CD4-positive, alpha-beta T cell treated with Interleukin-1 beta for 1 hour (primary cell): ENCODE data around the gene SCARF1.

Source experiments
- DNase-seq, 2 donors: peaks; one replicate each; pipeline ENCODE4 v3.0.0-alpha.2; 2020 to 2022

The SCARF1 gene

DNA sequence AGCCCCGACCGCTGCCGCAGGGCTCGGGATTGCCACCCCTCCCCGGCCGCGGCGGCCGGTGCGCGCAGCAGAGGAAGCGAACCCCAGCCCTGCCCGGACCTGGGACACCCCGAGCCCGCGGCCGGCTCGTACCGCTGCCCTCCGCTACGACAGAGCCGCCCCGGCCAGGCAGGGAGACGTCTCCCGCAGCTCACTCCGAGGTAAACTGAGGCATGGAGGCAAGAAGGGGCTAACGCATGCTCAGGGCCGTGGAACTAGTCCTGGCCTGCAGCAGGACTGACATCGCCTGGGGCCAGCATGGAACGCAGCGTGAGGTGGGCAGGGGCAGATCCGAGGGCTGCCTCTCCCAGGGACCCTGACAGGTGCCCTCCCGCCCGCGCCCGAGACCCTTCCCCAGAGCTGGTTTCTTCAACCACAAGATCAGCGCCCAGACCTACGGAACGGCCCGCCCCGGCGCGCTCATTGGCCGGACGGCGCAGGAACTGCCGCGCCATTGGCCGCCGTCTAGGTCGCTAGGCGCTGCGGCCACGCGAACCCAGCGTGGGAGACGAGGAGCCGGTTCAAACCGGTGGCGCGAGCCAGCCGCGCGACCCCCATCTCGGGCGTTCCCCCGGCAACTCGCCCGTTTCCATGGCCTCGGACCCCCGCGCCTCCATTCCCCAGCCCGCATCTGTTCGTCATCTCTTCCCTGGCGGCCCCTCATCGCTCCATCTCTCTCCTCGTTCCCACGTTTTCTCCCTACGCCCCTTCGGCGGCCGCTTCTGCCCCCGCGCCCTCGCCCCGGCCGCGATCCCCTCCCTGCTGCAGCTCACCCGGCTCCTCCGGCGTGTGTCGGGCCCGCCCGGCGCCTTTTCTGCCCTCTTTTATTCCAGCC lies 17.3 kb downstream of the SCARF1 start, which contains the start of gene SLC43A2:
Gene SLC43A2 (minus strand): TSS at position 853 of the 874 bp plus-strand sequence. CDS start 960 bp downstream, outside the sequence.
- peak; percentile 77 to 80 for DNase-seq

DNA sequence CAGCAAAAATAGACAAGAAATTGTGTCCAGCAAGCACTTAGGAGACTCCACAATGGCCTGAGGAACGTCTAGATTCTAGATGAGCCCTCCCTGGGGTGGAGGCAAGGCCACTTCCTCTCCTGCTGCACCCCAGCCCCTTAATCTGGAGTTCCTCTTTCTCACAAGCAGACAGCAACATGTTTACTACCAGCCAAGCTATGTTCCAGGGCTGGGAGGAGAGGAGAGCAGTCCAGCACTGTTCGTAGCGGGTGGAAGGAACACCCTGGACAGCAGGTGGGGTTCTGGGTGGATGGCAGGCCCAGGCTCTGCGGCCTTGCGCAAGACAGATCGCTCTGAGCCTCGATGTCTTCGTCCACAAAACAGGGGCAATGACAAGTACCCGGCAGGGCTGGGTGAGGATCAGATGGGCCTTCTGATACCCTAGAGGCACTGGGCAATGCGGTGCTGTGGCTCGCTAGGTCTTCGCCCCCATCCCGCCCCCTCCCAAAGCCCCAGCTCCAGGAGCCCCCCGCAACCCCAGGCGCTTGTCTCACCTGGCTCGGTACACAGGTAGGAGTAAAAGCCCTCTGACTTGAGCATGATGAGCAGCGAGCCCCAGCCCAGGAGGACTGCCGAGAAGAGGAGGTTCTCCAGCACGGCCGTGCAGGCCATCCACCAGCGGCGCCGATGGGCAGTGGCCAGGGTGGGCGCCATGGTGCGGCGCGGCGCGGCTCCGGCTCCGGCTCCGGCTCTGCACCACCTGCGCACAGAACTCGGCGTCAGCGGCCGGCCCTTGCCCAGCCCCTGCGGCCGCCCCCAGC lies 18.1 kb downstream of the SCARF1 start:
- DNase-seq: peak in 1 of 2 donors; percentile 65

DNA sequence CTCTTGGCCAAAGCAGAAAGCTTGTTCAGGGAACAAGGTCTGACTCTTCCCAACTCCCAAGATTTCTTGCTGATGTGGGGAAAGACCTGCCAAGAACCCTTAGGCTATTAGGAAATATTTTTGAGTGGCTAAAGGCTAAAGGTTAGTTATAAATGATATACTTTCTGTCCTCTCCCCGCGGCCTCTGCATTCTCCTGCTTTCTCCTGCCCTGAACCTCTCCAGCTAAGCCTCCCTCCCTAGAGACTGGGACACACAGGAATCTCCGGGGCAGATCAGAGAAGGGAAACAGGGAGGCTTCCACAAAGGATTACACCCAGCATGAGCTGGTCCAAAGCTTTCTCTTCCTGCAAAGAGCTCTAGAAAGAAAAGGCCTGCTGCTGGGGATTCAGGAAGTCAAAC lies 19.2 kb downstream of the SCARF1 start:
- DNase-seq: no peak

DNA sequence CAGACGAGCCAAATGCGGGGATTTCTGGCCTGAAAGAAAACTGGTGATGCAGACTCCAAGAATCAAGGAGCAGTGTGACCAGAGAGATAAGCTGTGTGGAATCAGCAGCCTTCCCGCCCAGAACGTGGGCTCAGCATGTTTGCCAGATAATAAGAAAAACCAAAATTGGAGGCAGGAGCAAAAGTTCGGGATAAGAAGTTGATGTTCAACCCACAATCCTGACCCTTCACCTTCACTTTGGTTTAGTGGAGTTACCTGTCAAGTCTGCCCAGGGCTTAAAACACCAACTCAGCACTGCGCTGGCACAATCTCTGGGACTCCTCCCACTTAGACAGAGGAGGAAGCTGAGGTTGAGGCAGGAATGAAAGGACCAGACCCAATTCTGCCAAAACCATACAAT lies 20.0 kb downstream of the SCARF1 start:
- no peak for DNase-seq

DNA sequence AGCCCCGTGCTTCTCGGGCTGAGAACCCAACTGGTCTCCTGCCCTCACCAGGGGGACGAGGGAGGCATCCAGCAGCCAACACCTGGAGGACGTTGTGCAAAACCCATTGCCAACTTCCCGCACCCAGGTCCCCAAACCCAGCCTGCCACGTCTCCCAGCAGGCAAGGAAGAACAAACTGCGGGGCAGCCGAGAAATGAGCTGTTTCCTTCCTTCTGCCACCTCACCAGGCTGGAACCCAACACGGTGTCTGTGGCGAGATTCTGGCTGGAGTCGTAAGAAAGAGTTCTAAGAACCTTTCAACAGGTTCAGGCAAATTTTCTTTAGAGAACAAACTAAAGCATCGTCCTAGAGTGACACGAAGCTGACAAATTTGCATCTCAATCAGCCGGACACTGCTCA lies 20.5 kb downstream of the SCARF1 start:
- no peak for DNase-seq

DNA sequence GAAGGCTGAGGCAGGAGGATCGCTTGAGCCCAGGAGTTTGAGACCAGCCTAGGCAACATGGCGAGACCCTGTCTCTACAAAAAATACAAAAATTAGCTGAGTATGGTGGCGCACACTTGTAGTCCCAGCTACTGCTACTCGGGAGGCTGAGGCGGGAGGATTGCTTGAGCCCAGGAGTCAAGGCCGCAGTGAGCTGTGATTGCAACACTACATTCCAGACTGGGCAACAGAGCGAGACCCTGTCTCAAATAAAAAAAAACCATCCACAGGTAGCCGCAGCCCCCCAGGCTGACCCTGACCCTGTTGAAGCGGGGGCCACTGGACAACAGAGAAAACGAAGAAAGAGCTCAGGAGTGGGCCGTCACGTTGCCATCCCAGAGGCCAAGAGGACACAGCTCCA lies 20.9 kb downstream of the SCARF1 start:
- no peak for DNase-seq

DNA sequence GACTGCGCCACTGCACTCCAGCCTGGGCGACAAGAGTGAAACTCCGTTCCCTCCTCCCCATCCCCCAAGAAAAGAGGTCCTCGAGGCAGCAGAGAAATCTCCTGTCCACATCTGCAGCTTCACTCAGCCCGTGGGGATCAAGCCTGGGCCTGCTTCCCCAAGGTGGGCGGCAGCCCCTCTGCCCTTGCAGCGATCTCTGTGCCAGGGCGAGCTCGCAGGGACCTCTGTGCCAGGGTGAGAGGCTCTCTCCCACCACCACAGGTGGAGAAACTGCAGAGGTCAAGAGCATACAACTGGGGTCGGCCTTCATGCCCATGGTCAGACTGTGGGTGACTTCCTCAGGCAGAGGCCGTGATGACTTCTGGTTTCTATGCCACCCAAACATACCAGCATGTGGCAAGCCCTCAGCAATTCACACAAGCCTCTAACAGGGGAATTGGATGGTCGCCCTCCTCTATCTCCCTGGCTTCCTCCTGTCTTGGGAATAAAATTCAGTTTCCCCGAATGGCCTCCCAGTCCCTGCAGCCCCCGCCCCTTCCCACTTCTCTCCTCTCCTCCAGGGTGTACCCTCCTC lies 22.4 kb downstream of the SCARF1 start:
- DNase-seq: no peak

DNA sequence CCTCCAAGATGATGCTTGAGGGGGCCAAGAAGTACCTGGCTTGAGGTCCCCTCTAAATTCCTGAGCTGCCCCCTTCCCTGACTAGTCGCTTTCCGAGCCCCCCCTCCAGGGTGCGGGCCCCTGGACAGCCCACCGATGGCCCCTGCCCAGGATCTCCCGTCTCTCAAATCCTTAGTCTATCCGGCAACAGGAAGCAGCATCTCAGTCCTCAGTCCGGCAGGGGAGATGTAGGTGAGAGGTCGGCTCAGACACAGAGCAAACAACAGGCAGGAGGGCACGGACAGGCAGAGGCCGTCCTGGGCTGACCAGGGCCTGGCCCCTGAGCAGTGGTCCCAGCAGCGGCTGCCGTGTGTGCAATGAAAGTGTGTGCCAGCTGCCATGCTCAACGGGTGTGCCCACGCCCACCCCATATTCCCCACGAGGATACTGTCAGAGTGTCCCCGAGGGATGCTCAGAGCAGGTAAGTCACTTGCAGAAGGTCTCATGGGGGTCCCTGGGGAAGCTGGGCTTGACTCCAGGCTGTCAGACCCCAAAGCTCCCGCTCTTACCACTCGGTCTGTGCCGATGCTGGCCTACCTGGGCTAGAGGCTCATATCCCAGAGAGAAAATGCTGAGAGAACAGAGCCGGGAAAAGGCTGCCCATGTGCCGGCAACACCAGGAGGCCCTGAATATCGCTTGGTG lies 24.1 kb downstream of the SCARF1 start:
- no peak for DNase-seq

DNA sequence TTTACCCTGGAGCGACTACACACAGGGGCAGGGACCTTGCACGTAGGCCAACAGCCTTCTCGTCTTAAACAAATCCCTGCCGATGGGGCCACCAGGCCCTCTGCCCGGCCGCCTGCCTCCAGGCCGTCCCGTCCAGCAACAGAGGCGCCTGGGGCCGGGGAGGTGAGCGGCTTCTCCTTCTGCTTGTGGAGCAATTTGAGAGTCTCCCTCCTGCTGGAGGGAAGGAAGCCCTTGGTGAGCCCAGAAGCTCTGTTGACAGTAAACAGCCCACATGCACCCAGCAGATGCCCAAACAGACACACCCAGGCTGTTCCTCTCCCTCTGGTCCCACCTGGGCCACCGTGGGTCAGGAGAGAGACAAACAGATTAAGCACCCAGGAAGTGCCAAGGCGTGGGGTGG lies 25.0 kb downstream of the SCARF1 start:
- DNase-seq: no peak

DNA sequence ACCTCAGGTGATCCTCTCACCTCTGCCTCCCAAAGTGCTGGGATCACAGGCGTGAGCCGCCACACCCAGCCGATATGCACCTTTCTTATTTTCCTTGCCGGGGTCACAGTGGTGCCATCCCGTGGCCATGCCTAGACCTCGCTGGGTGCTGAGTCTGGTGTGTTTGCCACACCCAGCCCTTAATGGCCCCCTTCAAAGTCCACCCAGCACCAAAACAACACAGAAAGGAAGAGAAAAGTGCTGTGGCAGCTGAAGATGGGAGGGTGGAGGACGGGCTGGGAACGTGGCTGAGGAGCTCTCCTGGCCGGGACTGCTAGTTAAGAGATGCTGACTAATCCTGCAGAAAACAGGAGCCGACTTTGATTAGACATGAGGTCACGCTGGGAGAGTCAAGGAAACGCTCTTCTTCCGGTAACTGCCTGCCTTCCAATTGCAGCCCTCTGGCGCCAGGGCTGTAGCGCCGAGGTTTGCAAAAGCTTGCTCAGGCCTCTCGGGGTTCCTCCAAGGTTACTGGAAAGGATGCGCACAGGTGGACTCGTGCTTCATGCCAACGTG lies 27.8 kb downstream of the SCARF1 start:
- no peak for DNase-seq

DNA sequence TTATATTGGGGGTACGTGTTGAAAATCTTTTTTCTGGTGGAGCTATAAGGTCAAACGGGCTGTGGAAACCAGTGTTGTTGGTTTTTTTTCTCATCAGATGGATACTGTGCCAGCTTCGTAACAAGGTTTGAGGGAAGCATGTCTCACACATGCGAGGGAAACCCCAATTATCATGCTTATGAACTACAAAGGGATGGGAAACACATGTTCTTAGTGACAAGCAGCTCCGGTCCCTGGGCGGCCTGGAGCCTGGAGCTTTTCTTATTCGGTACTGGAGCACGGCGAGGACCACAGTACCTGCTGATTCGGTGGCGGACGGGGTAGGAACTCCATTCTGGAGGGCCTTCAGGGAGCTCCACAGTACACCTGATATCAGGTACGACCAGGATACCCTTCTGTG lies 29.4 kb downstream of the SCARF1 start:
- DNase-seq: no peak

DNA sequence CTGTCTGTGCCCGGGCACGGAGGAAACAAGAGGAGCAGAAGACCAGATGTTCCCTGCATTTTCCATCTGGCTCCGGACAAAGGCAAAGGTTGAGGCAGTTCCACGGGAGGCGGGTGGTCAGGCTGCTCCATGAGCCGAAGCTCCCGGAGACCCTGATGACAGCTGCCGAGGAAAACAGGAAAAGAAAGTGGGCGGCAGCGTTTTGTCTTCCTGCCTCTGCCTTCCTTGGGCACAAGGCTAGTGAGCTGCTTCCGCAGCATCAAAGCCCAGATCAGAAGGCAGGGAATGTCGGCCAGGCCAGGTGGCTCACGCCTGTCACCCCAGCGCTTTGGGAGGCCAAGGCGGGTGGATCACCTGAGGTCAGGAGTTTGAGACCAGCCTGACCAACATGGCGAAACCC lies 33.1 kb downstream of the SCARF1 start:
- DNase-seq: no peak

DNA sequence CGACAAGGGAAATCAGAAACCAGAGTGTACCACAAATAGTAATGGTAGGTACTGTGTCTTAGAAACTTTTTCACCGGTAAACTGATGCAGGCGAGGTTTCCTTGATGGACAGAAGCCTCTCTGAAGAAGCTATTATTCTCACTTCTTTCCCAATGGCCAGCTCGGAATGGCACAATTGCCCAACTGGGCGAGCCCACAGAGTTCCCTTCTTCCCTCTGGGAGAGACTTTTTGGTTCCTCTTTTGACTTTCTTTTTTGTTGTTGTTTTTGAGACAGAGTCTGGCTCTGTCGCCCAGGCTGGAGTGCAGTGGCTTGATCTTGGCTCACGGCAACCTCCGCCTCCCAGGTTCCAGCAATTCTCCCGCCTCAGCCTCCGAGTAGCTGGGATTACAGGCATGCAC lies 33.8 kb downstream of the SCARF1 start:
- DNase-seq: peak in 1 of 2 donors; percentile 20

DNA sequence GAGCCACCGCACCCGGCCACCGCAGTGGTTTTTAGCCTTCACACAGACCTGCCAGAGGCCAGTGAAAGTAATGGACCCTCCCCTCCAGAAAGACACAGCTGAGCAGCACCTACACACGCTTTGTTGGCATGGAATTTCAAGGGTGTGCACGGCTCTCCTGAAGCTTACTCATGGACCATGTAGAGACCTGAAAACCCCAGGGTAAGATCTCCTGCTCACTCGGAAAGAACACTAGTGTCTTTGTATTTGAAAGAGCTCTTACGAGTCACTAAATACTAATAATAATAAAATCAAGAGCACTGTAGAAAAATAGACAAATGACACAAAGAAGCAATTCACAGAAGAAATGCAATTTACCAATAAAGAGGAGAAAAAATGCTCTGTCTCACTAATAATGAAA lies 36.9 kb downstream of the SCARF1 start:
- no peak for DNase-seq

DNA sequence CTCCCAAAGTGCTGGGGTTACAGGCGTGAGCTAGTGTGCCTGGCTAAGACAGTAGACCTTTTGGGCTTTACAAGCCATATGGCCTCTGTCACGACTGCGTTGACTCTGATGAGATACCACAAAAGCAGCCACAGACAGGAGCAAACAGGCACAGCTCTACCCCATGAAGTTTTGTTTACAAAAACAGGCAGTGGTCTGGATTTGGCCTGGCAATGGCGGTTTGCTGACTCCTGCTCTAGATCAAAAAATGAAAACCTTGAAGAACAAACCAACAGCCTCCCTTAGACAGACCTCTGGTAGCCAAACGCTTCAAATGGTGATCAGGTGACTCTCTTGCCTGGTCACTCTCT lies 37.6 kb downstream of the SCARF1 start:
- no peak for DNase-seq

DNA sequence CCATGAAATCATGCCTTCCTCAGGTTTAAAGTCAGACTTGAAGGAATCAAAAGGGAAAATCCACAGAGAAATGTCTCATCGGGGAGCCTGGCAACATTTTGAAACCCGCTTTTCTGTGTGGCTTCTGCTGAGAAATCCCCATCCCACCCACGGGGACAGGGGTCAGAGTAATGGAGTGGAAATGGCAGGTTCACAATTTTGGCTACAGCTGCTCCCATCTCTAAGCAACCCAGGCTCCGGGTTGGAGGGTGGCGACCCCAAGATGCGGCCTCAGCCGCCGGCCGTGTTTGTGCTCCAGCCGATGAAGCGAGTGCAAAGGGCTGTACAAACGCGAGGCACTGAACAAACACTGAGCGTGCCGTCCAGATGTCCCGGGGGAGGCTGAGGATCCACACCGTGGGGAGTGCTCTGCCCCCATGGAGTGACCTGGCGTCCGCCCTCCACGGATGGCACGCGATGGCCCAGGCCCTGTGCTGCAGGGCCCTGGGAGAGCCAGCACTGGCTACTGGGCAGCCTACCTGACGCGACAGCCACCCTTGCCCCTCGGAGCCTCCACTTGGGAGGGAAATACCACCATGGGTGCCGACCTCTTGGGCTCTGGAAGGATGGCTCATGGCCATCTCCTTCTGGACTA lies 39.1 kb downstream of the SCARF1 start:
- DNase-seq: no peak

DNA sequence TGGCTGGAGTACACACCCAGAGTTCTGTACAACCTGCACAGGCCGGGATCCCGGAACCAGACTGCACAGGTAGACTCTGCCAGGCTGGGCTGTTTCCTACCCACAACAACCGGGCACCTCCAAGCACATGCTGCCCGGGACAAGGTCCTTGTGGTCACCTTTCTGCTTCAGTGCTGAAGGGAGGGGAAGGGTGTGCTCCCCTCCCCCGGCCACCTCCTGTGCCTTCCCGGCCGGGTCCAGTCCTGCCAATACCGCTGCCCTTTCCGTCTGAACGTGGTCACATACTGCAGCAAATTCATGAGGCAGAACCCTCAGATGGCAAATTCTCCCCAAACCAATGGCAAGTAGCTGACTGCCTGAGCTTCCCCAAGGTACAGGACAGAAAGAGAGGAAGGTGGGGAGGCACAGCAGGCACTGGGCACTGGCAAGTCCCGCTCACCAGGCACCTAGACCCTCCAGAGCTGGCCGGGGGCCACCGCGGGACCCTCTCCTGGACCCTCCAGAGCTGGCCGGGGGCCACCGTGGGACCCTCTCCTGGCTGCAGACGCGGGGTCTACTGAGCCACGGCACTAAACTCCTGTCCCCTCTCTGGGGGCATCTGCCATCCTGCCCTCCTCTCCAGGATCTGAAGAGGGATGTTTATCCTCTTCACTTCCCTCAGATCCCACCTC lies 39.7 kb downstream of the SCARF1 start:
- DNase-seq: no peak

DNA sequence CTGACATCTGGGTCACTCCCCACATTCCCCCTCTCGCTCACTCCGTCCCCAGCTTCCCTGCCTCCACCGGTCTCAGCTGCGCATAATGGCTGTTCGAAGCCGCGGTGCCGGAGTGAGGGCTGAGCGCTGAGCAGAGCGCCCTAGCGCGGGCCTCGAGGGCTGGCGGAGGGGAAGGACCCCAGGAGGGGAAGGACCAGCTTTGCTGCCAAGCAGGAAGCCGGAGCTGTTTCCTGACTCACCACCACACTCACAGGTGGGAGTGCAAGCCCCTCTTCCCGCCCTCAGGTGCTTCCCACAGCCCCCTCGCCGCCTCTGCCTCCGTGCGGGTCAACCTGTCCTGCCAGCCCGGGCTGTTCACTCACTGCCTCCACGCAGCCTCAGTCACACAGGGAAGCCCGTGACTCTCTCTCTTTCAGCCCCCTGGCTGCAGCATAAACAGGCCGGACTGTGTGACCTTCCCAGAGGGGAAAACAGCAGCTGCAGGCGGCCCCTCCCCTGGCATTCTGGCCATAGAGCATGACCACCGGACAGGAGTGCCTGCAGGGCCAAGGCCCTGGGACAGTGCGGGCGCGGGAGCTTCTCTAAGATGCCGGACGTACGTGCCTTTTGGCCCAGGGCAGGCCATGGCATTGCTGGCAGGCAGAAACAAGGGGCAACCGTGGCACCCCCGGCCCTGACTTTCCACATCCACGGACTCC lies 40.6 kb downstream of the SCARF1 start:
- DNase-seq: no peak

DNA sequence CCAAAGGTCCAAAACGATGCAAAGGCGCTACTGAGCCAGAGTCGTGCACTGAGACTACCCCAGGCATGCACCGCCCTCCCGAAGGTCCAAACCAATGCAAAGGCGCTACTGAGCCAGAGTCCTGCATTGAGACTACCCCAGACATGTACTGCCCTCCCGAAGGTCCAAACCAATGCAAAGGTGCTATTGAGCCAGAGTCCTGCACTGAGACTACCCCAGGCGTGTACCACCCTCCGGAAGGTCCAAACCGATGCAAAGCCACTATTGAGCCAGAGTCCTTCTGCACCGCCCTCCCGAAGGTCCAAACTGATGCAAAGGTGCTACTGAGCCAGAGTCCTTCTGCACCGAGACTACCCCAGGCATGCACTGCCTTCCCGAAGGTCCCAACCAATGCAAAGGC lies 44.0 kb downstream of the SCARF1 start:
- DNase-seq: no peak

DNA sequence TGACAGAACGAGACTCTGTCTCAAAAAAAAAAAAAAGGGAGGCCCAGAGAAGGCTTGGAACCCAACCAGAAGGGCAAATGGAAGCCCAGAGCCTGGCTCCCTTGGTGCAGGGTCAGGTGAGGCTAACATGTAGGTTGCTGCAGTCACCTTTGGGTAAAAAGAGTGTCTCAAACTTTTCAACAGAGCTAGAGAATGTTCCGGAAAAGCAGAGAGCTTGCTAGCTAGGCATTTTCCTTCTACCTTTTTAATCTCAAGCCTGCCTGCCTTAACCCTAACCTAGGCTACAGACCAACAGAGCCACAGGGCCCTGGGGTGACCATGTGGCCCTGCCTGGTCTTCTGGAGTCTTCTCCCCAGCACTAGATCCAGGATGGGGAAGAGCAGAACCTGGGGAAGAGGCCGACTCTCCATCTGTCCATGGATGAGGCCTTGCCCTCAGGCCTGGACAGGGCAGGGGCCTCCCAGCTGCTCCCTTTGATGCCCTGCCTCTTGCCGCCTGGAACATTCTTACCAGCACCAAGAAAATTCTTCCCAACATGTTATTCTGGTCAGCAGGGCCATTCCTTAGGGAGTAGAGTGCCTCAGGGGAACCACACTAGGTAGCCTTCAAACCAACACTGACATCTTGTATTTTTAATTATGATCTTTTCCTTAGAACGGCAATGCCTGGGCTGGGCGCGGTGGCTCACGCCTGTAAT lies 47.0 kb downstream of the SCARF1 start:
- DNase-seq: no peak
